ENCODE measurements around the gene VPS26B. TPM values are rescaled to one million over a fixed set of nuclear protein-coding genes. Genes with fewer than 3 reads are reported as not detected.
"Not testable (repeated sequence)": the region's sequence is repeated elsewhere in the genome, so short reads cannot be mapped to it uniquely, and the experiment has no call there.

The VPS26B gene
- total and polyA plus RNA-seq, 2 donors: 27.3 to 33.1 TPM

- Histone ChIP-seq H3K9me3 (ENCODE audit: control insufficient read depth in 2 of 2, insufficient read depth in 1 of 2, low read length in 1 of 2) (peaks cover 2 to 11% of the 10 kb centered on the region in 2 donors), H3K27me3 (ENCODE audit: control insufficient read depth in 2 of 2, insufficient read depth in 1 of 2, low read length in 1 of 2) (peaks cover 23 to 51% of the 10 kb centered on the region in 2 donors)
- not testable (repeated sequence) for DNase-seq (ENCODE audit: low read depth in 6 of 9, low spot score in 9 of 9); H3K4me1 ChIP-seq (ENCODE audit: control insufficient read depth in 2 of 2, insufficient read depth in 2 of 2, low read length in 2 of 2); H3K27ac ChIP-seq (ENCODE audit: low read depth in 1 of 2, low read length in 1 of 2); H3K36me3 ChIP-seq (ENCODE audit: control insufficient read depth in 2 of 2, insufficient read depth in 2 of 2, low read length in 1 of 2); H3K4me3 ChIP-seq (ENCODE audit: low read length in 2 of 2)
- WGBS: 85% methylated on average over 12 of the region's 17 CpGs
Observed at GRCh38 chr11:134281635-134282034, 57.2 kb downstream of the VPS26B start.

GRCh38 chr11:134282121-134283045, 57.9 kb downstream of the VPS26B start:
- no peaks in the 10 kb centered on the region for H3K4me1 ChIP-seq (ENCODE audit: control insufficient read depth in 2 of 2, insufficient read depth in 2 of 2, low read length in 2 of 2)
- peaks cover 2 to 11% of the 10 kb centered on the region in 2 donors for H3K9me3 ChIP-seq (ENCODE audit: control insufficient read depth in 2 of 2, insufficient read depth in 1 of 2, low read length in 1 of 2)
- no peak for DNase-seq (ENCODE audit: low read depth in 6 of 9, low spot score in 9 of 9)
- no peak overlapping the region for H3K27ac ChIP-seq (ENCODE audit: low read depth in 1 of 2, low read length in 1 of 2)
- H3K27me3 ChIP-seq (ENCODE audit: control insufficient read depth in 2 of 2, insufficient read depth in 1 of 2, low read length in 1 of 2): peaks cover 17 to 44% of the 10 kb centered on the region in 2 donors
- H3K4me3 ChIP-seq (ENCODE audit: low read length in 2 of 2): no peak overlapping the region
- 90% methylated on average over 22 of the region's 22 CpGs for WGBS
- H3K36me3 ChIP-seq (ENCODE audit: control insufficient read depth in 2 of 2, insufficient read depth in 2 of 2, low read length in 1 of 2): no peaks in the 10 kb centered on the region

DNA sequence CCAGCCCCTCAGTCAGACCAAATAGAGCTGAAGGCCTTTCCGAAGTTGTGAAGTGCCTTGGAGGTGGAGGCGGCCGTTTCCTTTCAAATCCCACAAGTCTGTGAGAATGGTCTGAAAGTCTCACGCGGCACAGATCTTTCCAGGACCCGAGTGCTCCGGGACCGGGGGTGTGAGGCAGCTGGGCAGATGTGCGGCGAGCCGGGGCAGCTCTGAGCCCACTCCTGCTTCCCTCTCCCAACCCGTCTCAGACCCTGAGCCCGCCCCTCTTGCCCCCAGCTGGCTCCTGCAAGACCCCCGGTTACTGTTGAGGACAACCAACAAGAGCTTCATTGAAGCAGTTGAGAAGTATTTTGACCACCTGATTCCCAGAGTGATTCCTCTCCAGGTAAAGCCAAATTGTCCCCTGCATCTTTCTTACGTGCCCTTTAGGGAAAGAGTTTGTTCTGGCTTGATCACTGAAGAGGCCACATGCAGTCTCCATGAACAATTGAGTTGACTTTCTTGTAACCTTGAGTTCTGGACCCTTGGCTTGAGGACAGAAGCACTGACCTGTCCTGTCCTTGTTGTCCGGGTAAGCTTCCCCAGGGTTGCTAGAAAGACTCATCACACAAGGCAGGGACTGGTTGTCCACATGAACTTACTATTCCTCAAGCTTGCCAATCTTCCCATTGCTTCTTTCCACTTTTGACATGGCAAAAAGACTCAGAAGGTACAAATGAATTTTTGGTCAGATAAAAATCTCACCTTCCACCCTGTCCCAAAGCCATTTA, 59.2 kb downstream of the VPS26B start:
- peaks cover 6 to 31% of the 10 kb centered on the region in 2 donors for H3K27me3 ChIP-seq (ENCODE audit: control insufficient read depth in 2 of 2, insufficient read depth in 1 of 2, low read length in 1 of 2)
- no peaks in the 10 kb centered on the region for H3K36me3 ChIP-seq (ENCODE audit: control insufficient read depth in 2 of 2, insufficient read depth in 2 of 2, low read length in 1 of 2)
- no peak overlapping the region for H3K27ac ChIP-seq (ENCODE audit: low read depth in 1 of 2, low read length in 1 of 2)
- WGBS: 91% methylated on average over 16 of the region's 16 CpGs
- DNase-seq (ENCODE audit: low read depth in 6 of 9, low spot score in 9 of 9): no peak
- H3K9me3 ChIP-seq (ENCODE audit: control insufficient read depth in 2 of 2, insufficient read depth in 1 of 2, low read length in 1 of 2): no peaks in the 10 kb centered on the region
- no peaks in the 10 kb centered on the region for H3K4me1 ChIP-seq (ENCODE audit: control insufficient read depth in 2 of 2, insufficient read depth in 2 of 2, low read length in 2 of 2)
- no peak overlapping the region for H3K4me3 ChIP-seq (ENCODE audit: low read length in 2 of 2)

- peaks cover 6 to 24% of the 10 kb centered on the region in 2 donors for H3K27me3 ChIP-seq (ENCODE audit: control insufficient read depth in 2 of 2, insufficient read depth in 1 of 2, low read length in 1 of 2)
- not testable (repeated sequence) for H3K4me1 ChIP-seq (ENCODE audit: control insufficient read depth in 2 of 2, insufficient read depth in 2 of 2, low read length in 2 of 2); H3K27ac ChIP-seq (ENCODE audit: low read depth in 1 of 2, low read length in 1 of 2); H3K9me3 ChIP-seq (ENCODE audit: control insufficient read depth in 2 of 2, insufficient read depth in 1 of 2, low read length in 1 of 2); H3K4me3 ChIP-seq (ENCODE audit: low read length in 2 of 2); H3K36me3 ChIP-seq (ENCODE audit: control insufficient read depth in 2 of 2, insufficient read depth in 2 of 2, low read length in 1 of 2); DNase-seq (ENCODE audit: low read depth in 6 of 9, low spot score in 9 of 9)
- 95% methylated on average over 5 of the region's 5 CpGs for WGBS
Observed at GRCh38 chr11:134284349-134284748, 59.9 kb downstream of the VPS26B start.

DNA sequence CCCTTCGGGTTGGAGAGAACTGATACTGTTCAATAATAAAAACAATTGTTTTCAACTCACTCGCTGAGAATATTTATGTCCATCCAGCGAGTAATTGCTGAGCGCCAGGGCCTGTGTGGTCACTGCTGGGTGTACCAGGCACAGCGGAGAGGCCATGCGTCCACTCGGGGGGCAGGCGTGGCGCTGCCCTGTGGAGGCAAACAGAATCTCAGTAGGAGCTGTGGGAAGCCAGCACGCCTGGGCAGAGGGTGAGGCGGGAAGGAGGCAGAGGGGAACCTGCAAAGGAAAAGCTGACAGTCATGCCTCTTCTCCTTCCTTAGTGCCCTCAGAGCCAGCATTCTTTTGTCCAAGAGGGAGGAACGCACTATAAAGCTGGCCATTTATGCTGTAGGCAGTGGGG, 63.1 kb downstream of the VPS26B start:
- 95% methylated on average over 12 of the region's 12 CpGs for WGBS
- no peak overlapping the region for H3K27ac ChIP-seq (ENCODE audit: low read depth in 1 of 2, low read length in 1 of 2)
- no peak for DNase-seq (ENCODE audit: low read depth in 6 of 9, low spot score in 9 of 9)

GRCh38 chr11:134288486-134288885, 64.0 kb downstream of the VPS26B start:
- H3K36me3 ChIP-seq (ENCODE audit: control insufficient read depth in 2 of 2, insufficient read depth in 2 of 2, low read length in 1 of 2): no peaks in the 10 kb centered on the region
- H3K27ac ChIP-seq (ENCODE audit: low read depth in 1 of 2, low read length in 1 of 2): no peak overlapping the region
- 98% methylated on average over 13 of the region's 13 CpGs for WGBS
- H3K9me3 ChIP-seq (ENCODE audit: control insufficient read depth in 2 of 2, insufficient read depth in 1 of 2, low read length in 1 of 2): no peaks in the 10 kb centered on the region
- peaks cover 0 to 4% of the 10 kb centered on the region in 2 donors for H3K27me3 ChIP-seq (ENCODE audit: control insufficient read depth in 2 of 2, insufficient read depth in 1 of 2, low read length in 1 of 2)
- no peaks in the 10 kb centered on the region for H3K4me1 ChIP-seq (ENCODE audit: control insufficient read depth in 2 of 2, insufficient read depth in 2 of 2, low read length in 2 of 2)
- no peak overlapping the region for H3K4me3 ChIP-seq (ENCODE audit: low read length in 2 of 2)
- no peak for DNase-seq (ENCODE audit: low read depth in 6 of 9, low spot score in 9 of 9)

More for the DNA sequence above, 63.1 kb downstream of the VPS26B start:
- H3K36me3 ChIP-seq (ENCODE audit: control insufficient read depth in 2 of 2, insufficient read depth in 2 of 2, low read length in 1 of 2): no peaks in the 10 kb centered on the region
- no peaks in the 10 kb centered on the region for H3K4me1 ChIP-seq (ENCODE audit: control insufficient read depth in 2 of 2, insufficient read depth in 2 of 2, low read length in 2 of 2)
- H3K4me3 ChIP-seq (ENCODE audit: low read length in 2 of 2): no peak overlapping the region
- no peaks in the 10 kb centered on the region for H3K9me3 ChIP-seq (ENCODE audit: control insufficient read depth in 2 of 2, insufficient read depth in 1 of 2, low read length in 1 of 2)
- peaks cover 0 to 9% of the 10 kb centered on the region in 2 donors for H3K27me3 ChIP-seq (ENCODE audit: control insufficient read depth in 2 of 2, insufficient read depth in 1 of 2, low read length in 1 of 2)

- 90% methylated on average over 4 of the region's 4 CpGs for WGBS
- H3K27me3 ChIP-seq (ENCODE audit: control insufficient read depth in 2 of 2, insufficient read depth in 1 of 2, low read length in 1 of 2): peaks cover 0 to 3% of the 10 kb centered on the region in 2 donors
- no peak for DNase-seq (ENCODE audit: low read depth in 6 of 9, low spot score in 9 of 9)
Observed at GRCh38 chr11:134289167-134289566, 64.7 kb downstream of the VPS26B start.

GRCh38 chr11:134289789-134290188, 65.3 kb downstream of the VPS26B start:
- Histone ChIP-seq H3K27me3 (ENCODE audit: control insufficient read depth in 2 of 2, insufficient read depth in 1 of 2, low read length in 1 of 2) (peaks cover 0 to 3% of the 10 kb centered on the region in 2 donors), H3K9me3 (ENCODE audit: control insufficient read depth in 2 of 2, insufficient read depth in 1 of 2, low read length in 1 of 2) (no peaks in the 10 kb centered on the region), H3K27ac (ENCODE audit: low read depth in 1 of 2, low read length in 1 of 2) (no peak overlapping the region), H3K4me1 (ENCODE audit: control insufficient read depth in 2 of 2, insufficient read depth in 2 of 2, low read length in 2 of 2) (no peaks in the 10 kb centered on the region), H3K36me3 (ENCODE audit: control insufficient read depth in 2 of 2, insufficient read depth in 2 of 2, low read length in 1 of 2) (no peaks in the 10 kb centered on the region), H3K4me3 (ENCODE audit: low read length in 2 of 2) (no peak overlapping the region)
- no peak for DNase-seq (ENCODE audit: low read depth in 6 of 9, low spot score in 9 of 9)
- WGBS: 68% methylated on average over 12 of the region's 12 CpGs

More at GRCh38 chr11:134289167-134289566, 64.7 kb downstream of the VPS26B start:
- no peak overlapping the region for H3K4me3 ChIP-seq (ENCODE audit: low read length in 2 of 2)
- H3K9me3 ChIP-seq (ENCODE audit: control insufficient read depth in 2 of 2, insufficient read depth in 1 of 2, low read length in 1 of 2): no peaks in the 10 kb centered on the region
- no peaks in the 10 kb centered on the region for H3K36me3 ChIP-seq (ENCODE audit: control insufficient read depth in 2 of 2, insufficient read depth in 2 of 2, low read length in 1 of 2)
- no peaks in the 10 kb centered on the region for H3K4me1 ChIP-seq (ENCODE audit: control insufficient read depth in 2 of 2, insufficient read depth in 2 of 2, low read length in 2 of 2)
- H3K27ac ChIP-seq (ENCODE audit: low read depth in 1 of 2, low read length in 1 of 2): no peak overlapping the region

- WGBS: 97% methylated on average over 7 of the region's 7 CpGs
- DNase-seq (ENCODE audit: low read depth in 6 of 9, low spot score in 9 of 9): no peak
- Histone ChIP-seq H3K4me3 (ENCODE audit: low read length in 2 of 2) (no peak overlapping the region), H3K4me1 (ENCODE audit: control insufficient read depth in 2 of 2, insufficient read depth in 2 of 2, low read length in 2 of 2) (no peaks in the 10 kb centered on the region), H3K36me3 (ENCODE audit: control insufficient read depth in 2 of 2, insufficient read depth in 2 of 2, low read length in 1 of 2) (no peaks in the 10 kb centered on the region), H3K9me3 (ENCODE audit: control insufficient read depth in 2 of 2, insufficient read depth in 1 of 2, low read length in 1 of 2) (no peaks in the 10 kb centered on the region), H3K27me3 (ENCODE audit: control insufficient read depth in 2 of 2, insufficient read depth in 1 of 2, low read length in 1 of 2) (peaks cover 0 to 3% of the 10 kb centered on the region in 2 donors), H3K27ac (ENCODE audit: low read depth in 1 of 2, low read length in 1 of 2) (no peak overlapping the region)
Observed at GRCh38 chr11:134290646-134291045, 66.2 kb downstream of the VPS26B start.
